Glomerular endothelial cell (primary cell): ENCODE data around the gene GRIK5. TPM values are rescaled to one million over a fixed set of nuclear protein-coding genes. Genes with fewer than 3 reads are reported as not detected.
A peak's percentile ranks its signal among the peaks of the same experiment; 100 is the strongest.

Source experiments
- DNase-seq: peaks from one replicate; pipeline ENCODE4 v3.0.0-alpha.2; 2011; ENCODE audit warnings: low read depth, low spot score; ENCODE audit errors: extremely low read depth
- total RNA-seq: library from RNA; depleted of rRNA; stranded (reverse); fragments of >200 nt; gene quantifications from 2 replicates; pipeline ENCODE4 v1.2.3, GENCODE V29; 2015

The GRIK5 gene
- total RNA-seq, 1 donor from 2014 or later: 0.23 TPM

DNA sequence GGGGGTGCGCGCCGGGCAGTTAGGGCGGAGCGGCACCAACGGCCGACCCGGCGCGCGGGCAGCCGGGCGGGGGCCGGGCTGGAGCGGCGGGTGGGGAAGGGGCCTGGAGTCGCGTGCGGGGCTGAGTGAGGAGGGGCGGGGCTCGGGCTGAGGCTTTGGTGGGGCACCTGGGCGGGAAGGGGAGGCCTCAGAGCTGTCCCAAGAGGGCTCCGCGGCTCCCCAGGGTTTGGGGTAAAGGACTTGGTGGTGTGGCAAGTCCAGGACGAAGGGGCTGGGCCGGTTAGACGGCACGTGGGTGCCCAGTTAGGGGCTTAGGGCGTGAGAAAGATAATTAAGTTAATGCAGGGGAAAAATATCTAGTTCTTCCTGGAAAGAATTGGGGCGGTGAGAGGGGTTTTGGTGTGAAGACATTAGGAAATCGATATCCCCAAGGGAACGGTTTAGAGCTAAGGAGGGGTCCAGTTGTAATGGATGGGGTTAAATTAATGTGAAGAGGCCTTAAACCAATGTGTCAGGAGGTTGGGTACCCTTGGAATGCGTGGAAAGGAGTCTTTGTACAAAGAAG lies 6.5 kb upstream of the GRIK5 start:
- no peak for DNase-seq

GRCh38 chr19:42075616-42076379 lies 5.8 kb upstream of the GRIK5 start, which contains the start of gene ZNF574:
Gene ZNF574, plus strand, starts transcription at chr19:42076166. Its CDS starts 2,441 bp downstream, at chr19:42078607.
- peak; percentile 94 for DNase-seq

GRCh38 chr19:42075364-42075615 lies 5.3 kb upstream of the GRIK5 start:
- no peak for DNase-seq

- DNase-seq: no peak
Measured at GRCh38 chr19:42074513-42075363, 4.7 kb upstream of the GRIK5 start.

DNA sequence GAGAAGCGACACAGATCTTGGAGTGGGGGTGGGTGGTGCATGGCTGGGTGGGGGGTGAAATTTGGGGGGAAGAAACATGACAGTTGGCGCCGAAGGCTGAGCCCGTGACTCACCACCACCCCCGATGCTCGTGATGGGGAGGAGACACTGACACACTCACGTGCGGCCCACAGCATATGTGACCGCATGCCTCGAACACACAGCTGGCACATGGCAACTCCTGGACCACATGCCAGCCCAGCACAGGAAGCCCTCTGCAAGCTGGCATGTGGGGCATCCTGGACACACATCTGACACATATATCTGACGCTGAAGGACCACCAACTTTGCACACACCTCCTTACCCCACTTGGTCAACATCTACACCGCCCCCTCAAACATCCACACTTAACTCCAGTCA lies 1.2 kb upstream of the GRIK5 start:
- no peak for DNase-seq

- DNase-seq: no peak
Measured at GRCh38 chr19:42068756-42069571, 1.0 kb downstream of the GRIK5 start.

DNA sequence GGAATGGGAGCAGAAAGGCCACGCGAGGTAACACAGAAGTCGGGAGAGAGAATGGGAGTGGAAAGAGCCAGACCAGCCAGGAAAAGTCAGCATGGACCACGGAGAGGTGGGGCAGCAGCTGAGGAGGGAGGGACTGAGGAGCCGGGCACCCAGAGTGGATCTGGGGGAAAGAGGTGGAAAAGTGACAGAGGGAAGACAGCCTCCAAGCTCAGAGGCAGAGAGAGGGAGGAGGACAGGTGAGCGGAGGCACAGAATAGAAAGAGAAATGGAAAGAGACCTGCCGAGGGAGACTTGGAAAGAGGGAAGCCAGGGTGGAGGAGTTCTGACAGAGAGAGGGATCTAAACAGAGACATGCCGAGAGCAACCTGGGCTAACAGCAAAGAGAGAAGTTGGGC lies 1.6 kb downstream of the GRIK5 start:
- DNase-seq: no peak

DNA sequence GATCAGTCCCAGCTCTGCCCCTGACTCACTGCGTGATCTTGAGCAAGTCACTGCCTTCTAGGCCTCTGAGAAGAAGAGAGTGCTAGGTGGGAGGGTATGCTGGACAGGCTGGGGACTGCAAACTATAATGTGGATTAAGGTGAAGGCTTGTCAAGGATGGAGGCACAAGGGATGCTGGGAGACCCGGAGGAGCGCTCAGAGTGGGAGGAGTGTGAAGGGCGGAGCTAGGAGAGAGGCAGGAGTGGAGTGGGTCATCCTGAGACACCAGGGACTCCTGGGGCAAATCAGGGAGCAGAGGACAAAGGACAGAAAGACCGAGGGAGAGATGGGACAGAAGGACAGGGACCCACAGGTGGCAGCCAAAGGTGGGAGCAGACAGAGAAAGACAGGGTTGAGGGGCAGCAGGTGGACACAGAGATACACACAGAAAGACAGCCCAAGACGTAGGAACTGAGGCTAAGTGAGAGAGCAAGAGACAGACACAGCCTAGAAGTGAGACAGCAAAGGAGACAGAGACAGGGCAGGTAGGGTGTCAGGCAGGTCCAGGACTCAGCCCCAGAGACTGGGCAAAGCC lies 2.6 kb downstream of the GRIK5 start:
- no peak for DNase-seq

DNA sequence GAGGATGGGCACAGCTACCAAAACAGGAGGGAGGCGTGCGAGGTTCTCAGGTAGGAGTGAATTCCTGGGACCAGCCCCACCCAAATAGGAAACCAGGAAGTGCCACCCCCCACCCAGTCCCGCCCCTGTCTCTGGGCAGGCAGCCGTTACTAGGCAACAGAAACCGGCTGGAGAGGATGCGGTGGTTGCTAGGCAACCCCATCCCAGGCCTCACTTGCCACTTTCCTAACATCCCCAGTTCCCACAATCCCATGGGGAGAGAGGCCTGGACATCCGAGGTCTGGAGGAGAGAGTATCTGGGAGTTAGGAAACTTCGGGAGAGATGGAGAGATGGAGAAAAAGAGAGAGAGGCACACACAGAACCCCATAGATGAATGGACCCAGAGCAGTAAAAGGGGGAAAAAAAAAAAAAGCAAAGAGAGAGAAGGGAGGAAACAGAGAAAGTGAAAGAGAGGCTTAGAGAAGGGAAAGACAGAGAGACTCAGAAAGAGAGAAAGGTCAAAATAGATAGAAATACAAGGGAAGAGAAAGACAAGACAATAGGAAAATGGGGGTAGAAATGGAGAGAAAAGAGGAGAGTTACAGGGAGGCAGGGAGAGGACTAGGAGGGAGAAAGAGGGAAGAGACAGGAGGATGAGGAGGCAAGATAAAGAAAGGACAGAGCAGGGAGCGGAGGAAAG lies 3.8 kb downstream of the GRIK5 start:
- no peak for DNase-seq

- no peak for DNase-seq
Measured at GRCh38 chr19:42065511-42065910, 4.5 kb downstream of the GRIK5 start.

DNA sequence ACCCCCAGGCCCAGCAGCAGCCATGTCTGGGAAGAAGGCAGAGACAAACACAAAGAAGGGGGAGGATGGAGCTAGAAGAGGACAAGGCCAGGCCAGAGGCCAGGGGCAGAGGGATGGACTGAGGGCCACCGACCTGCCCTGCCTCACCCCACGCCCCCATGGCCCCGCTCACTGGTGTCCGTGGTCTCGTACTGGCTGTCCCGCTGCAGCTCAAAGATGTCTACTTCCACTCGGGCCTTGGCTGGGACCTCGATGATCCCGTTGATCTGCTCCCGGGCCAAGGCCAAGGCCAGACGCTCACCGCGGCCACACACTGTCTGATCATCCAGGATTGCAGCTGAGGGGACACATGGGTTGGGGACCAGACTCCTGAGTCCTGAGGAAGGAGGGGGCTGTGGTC lies 5.0 kb downstream of the GRIK5 start:
- DNase-seq: no peak

GRCh38 chr19:42064432-42064831 lies 5.6 kb downstream of the GRIK5 start:
- no peak for DNase-seq

DNA sequence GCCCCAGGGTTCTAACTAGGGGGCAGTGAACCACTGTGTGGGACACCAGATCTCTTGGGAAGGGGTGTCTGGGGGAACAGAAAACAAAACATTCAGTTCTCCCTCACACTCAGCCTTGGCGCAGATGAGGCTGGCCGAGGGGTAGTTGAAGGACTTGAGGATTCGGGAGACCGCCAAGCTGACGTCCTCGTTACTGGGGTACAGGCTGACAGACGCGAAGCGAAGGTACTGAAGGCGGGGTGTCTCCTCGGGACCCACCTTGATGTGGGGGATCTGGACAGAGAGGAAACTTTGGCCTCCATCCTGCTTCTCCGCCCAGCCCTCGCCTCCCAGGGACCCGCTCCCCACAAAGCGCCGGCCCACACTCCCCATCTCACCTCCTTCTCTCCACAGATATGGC lies 7.6 kb downstream of the GRIK5 start:
- DNase-seq: no peak

DNA sequence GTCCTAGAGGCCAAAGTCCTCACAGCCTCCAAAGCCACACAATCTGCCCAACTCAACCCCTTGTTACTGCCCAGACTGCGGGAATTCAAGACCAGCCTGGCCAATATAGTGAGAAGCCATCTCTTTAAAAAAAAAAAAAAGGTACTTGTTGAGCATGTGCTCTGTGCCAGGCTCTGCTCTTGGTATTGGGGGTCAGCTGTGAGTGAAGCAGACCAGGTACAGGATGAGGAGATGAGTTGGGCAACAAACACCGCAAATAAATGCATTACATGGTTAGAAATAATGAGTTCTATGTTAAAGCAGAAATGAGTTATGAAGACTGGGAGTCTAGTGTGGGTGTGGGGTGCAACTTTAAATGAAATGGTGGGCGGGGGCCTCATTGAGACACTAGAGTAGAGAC lies 9.9 kb downstream of the GRIK5 start:
- no peak for DNase-seq

DNA sequence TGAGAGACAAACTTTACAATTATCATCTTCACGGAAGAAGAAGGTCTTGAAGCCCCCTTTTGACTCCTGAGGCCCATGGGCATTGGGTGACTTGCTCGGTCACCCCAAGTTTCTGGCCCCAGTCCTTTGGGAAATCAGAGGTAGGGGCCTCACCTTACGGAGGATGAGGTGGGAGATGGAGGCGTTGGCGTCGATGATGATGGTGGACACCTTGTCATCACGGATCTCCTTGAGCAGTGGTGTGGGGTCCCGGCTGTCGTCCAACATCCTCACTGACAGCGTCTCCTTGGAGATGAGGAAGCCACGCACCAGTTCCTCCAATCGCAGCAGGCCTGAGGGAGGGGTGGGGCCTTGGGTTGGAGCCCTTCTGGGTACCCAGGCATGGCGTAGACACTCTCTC lies 10.8 kb downstream of the GRIK5 start:
- no peak for DNase-seq

DNA sequence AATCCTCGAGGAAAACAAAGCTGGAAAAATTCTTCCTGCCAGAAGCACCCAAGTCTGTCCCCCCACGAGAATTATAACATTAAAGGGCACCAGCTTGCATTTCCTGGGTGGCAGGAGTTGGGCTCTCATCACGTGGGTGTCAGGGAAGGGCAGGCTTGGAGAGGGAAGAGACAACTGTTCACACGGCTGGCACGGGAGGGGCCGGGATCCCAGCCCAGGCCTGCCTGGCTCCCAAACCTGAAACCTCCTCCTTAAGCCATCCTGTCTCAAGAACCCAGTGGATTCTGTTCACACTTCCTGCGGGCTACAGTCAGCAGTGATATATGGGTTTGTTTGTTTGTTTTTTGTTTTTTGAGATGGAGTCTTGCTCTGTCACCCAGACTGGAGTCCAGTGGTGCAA lies 12.2 kb downstream of the GRIK5 start:
- no peak for DNase-seq

DNA sequence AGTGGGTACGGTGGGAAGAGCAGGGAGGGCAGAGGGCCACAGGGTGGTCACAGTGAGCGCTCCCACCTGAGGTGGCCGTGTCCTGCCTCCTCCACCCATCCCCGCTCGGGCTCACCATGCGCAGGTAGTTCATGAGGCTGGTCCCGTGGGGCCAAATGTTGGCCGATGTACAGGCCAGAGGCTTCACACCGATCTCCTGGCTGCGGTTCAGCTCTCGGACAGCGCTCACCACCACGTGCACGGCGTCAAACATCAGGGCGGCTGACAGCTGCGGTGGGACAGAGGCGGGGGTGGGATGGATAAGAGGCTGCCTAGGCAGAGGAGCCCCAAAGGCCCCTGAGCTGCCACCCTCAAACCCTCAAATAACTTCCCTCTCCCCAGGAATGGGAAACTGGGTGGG lies 15.8 kb downstream of the GRIK5 start:
- DNase-seq: no peak

DNA sequence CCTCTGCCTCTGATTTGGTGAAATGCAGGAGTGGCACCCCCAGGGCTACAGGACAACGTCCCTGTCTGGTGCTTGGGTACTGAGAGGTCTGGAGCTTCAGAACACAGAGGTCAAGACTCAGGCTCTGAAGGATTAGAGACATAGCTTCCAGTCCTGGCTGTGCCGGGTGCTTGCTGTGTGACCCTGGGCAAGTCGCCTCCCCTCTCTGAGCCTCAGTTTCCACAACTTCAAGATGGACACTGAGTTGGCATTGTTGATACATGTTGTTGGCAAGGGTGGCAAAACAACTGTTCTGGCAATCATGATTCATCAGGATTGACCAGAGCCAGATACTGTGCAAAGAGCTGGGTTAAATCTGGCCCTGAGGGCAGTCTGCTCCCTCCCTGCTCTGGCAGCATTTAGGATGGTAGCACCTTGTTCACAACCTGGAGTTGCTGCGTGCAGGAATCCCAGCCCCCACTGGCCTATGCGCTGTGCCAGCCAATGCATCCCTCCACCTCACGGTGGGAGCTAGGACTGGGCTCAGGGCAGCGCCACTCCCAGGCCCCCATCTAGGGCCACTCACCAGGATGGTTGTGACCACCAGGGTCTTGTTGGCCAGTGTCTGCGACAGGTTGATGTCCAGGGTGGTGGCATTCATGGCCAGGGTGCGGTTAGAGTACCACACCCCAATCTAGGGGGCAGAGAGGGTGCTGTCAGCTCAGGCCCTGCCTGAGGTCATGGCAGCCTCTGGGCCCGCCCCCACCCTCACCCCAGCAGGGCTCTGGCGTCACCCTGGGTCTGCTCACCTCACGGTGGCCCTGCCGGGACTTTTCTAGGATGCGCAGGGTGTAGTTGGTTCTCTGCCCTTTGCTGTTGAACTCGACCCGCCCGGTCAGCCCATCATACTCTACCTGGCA lies 16.7 kb downstream of the GRIK5 start:
- no peak for DNase-seq

- no peak for DNase-seq
Measured at GRCh38 chr19:42052241-42052863, 17.7 kb downstream of the GRIK5 start.
